Mammary epithelial cell (primary cell): Measurements from ENCODE around the gene SCAANT1.

ENCODE experiments used
- EZH2 ChIP-seq: IDR thresholded peaks from 2 replicates; pipeline ENCODE4 v1.6.1; 2012; ENCODE audit warnings: low read length, inconsistent platforms, borderline replicate concordance
- TF ChIP-seq, protein P1 (sequence below), 2 donors: IDR thresholded peaks in 1 of 2; conservative IDR thresholded peaks in 1 of 2; 2 replicates each; pipeline ENCODE4 v1.5.1; 2011 to 2012; ENCODE audit warnings: inconsistent platforms in 2 of 2, low read length in 2 of 2, mild to moderate bottlenecking in 2 of 2, control low read depth in 1 of 2, low read depth in 1 of 2; ENCODE audit not compliant: insufficient read depth in 1 of 2; ENCODE audit errors: extremely low read depth in 1 of 2

DNA sequence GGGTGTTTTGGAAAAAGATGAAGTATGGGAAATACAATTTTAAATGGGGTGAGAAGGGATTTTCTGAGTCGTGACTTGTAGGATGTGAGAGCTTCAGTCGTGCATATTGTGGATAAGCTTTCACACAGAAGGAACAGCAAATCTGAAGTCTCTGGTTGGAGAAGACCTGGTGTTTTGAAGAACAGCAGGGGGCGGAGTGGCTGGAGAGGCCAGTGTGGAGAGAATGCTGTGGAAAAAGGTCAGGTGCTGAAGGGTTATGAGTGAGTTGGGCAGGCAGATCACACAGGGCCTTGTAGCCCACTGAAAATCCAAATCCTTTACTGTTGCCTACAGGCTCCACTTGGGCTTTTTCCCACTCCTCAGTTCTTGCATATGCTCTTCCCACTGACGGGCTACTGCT is 14.1 kb upstream of the SCAANT1 start:
- TF ChIP-seq EZH2: no peak
- TF ChIP-seq, protein P1, sequence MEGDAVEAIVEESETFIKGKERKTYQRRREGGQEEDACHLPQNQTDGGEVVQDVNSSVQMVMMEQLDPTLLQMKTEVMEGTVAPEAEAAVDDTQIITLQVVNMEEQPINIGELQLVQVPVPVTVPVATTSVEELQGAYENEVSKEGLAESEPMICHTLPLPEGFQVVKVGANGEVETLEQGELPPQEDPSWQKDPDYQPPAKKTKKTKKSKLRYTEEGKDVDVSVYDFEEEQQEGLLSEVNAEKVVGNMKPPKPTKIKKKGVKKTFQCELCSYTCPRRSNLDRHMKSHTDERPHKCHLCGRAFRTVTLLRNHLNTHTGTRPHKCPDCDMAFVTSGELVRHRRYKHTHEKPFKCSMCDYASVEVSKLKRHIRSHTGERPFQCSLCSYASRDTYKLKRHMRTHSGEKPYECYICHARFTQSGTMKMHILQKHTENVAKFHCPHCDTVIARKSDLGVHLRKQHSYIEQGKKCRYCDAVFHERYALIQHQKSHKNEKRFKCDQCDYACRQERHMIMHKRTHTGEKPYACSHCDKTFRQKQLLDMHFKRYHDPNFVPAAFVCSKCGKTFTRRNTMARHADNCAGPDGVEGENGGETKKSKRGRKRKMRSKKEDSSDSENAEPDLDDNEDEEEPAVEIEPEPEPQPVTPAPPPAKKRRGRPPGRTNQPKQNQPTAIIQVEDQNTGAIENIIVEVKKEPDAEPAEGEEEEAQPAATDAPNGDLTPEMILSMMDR (conservative IDR thresholded peaks at IDR 0.05 in 1 of 2, IDR thresholded peaks at IDR 0.05 in 1 of 2; ENCODE audit: extremely low read depth in 1 of 2, insufficient read depth in 1 of 2, low read depth in 1 of 2, low read length in 2 of 2): no peak
